IPS-11a (cell line): ENCODE measurements around the gene EPHA3.
"Not testable (repeated sequence)": the region's sequence is repeated elsewhere in the genome, so short reads cannot be mapped to it uniquely, and the experiment has no call there.

Source experiments
- H3K4me3 ChIP-seq: one replicate; pipeline ENCODE4 v1.5.1; 2013; ENCODE audit warnings: low read depth, low read length, control low read depth

Gene EPHA3

GRCh38 chr3:89350935-89351334, 243.5 kb downstream of the EPHA3 start:
- not testable (repeated sequence) for H3K4me3 ChIP-seq

DNA sequence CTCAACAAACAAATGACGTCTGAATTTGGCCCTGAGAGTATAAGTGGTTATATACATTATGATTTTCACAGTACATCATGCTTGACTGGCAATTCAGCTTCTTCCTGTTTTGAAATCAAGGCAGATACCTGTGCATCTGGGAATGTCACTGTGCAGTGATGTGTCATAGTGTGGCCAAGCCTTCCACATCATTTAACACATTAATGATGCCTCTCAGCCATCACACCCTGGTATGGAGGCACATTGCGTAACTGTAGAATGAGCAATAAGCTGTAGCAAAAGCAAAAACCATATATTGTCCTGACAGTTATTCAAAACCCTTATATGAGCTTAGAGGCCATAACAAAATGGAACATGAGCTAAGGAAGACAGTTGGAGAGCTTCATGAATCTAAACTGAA, 246.0 kb downstream of the EPHA3 start:
- H3K4me3 ChIP-seq = no peak overlapping the region

DNA sequence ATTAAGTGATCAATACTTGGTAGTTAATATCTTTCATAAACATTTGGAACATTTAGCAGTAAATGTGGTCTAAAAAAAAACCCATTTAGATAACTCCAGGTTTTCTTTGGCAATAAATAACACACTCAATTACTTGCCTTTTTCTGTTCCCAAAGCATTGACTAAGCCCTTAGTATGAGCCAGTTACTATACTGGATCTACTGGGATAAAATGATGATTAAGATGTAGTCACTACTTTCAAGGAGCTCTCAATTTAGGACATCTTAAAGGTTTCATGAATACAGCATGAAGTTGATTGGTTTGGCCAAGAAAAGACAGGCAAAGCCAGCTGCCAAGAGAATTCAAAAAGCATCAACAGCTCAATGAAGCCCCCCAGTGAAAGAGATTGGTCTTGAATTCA, 250.9 kb downstream of the EPHA3 start:
- H3K4me3 ChIP-seq = no peak overlapping the region

GRCh38 chr3:89360156-89360555, 252.7 kb downstream of the EPHA3 start:
- H3K4me3 ChIP-seq = no peak overlapping the region

DNA sequence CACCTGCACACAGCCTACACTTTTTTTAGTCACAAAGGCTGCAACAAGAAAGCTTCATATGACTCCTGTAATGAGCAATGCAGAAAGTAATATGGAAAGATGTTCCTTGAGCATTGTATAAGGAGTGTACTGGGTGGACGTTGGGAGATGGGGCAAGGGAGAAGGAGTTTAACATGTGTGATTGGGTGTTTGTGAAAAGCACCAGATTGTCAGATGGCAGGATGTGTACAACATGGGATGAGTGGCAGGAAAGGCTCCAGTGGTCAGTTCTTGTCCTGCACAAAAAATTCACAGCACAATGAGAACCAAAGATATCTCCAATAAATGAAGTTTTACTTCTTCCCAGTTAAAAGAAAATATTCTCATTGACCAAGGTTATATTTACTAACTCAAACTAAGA, 255.1 kb downstream of the EPHA3 start:
- no peak overlapping the region for H3K4me3 ChIP-seq

- H3K4me3 ChIP-seq = no peak overlapping the region
Observed at GRCh38 chr3:89363171-89363570, 255.8 kb downstream of the EPHA3 start.

- H3K4me3 ChIP-seq = no peak overlapping the region
Observed at GRCh38 chr3:89364314-89364713, 256.9 kb downstream of the EPHA3 start.

GRCh38 chr3:89367166-89367565, 259.7 kb downstream of the EPHA3 start:
- H3K4me3 ChIP-seq = no peak overlapping the region

DNA sequence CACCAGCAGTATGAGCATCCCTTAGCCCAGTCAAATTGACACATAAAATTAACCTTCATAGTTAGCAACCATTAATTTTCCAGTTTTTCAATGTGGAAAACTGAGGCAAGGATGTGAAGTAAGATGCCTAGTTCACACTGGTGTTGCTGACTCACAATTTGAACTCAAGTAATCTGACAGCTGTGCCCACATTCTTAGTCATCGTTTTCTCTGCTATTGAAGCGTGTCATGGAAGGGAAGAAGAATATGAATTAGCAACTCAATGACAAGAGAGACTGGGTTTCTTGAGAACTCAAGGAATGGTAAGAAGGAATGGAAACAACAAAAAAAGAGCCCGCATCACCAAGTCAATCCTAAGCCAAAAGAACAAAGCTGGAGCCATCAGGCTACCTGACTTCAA, 261.4 kb downstream of the EPHA3 start:
- H3K4me3 ChIP-seq = no peak overlapping the region

GRCh38 chr3:89372456-89372855, 265.0 kb downstream of the EPHA3 start:
- H3K4me3 ChIP-seq = no peak overlapping the region

- H3K4me3 ChIP-seq = no peak overlapping the region
Observed at GRCh38 chr3:89373434-89373833, 266.0 kb downstream of the EPHA3 start.

DNA sequence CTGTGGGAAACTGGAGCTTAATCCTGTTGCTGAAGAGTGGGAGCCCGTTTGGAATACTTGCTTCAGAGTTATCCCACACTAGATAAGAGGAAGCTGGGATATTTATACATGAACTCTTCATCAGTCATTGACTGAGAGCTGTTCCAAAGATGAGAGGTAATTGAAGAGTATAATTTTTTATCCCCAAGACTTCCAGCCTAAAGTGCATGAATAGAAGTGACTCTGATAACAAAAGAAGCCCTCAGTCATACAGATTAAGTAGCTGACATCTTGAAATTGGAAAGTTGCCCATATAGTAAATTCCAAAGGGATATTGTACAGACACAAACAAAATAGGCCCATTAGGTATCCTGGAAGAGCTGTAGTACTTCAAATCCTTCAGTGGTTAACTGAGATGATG, 268.0 kb downstream of the EPHA3 start:
- no peak overlapping the region for H3K4me3 ChIP-seq

DNA sequence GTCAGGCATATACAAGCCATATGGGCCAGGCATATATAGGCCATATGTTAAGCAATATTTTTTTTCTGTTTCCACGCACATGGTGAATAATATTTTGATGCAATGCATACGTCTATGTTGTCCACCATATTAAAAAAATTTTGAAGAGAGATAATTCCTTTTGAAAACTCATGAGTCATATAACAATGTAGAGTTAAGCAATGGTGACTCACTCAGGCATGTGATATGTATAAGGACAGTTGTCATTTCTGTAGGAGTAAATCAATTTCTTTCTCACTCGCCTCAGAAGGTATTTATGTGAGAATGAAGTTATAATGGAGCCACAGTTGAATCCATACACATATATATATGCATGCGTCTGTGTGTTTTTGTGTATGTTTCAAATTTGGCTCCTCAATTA, 272.6 kb downstream of the EPHA3 start:
- H3K4me3 ChIP-seq = no peak overlapping the region

GRCh38 chr3:89392991-89393390, 285.6 kb downstream of the EPHA3 start:
- H3K4me3 ChIP-seq = no peak overlapping the region

DNA sequence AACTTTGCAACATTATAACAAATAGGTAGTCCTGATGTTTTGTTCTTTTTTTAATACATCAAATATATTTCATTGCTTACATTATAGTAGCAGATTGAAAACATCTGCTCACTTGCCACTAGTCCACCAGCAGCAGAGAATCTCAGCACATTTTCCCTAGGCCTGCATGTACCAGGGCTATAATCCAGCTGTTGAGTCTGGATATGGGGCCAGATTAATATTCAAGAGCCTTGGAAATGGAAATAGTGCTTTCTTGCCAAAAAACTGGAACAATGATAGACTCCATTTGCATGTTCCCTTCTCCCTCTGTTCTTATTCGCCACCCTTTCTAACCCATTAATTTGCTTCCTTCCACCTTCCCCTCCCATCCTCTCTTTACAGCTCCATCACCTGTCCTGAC, 288.0 kb downstream of the EPHA3 start:
- H3K4me3 ChIP-seq = no peak overlapping the region

GRCh38 chr3:89395996-89396395, 288.6 kb downstream of the EPHA3 start:
- no peak overlapping the region for H3K4me3 ChIP-seq

DNA sequence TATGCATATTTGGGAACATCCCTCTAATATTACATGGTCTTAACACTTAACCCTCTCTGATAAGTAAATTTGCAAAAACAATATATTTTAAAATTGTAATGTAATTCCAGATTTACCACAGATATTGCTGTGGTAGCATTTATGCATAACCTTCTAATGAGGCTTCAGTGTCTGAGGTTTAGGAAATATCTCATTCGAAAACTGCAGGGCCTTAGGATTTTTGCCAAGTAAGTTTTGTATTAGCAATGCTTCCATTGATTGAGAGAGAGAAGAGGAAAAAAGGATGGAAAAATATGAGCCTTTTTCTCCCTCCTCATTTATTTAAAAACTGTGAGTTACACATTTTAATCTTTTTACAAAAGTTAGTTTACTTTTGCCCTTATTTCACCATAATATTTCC, 294.6 kb downstream of the EPHA3 start:
- H3K4me3 ChIP-seq = no peak overlapping the region

DNA sequence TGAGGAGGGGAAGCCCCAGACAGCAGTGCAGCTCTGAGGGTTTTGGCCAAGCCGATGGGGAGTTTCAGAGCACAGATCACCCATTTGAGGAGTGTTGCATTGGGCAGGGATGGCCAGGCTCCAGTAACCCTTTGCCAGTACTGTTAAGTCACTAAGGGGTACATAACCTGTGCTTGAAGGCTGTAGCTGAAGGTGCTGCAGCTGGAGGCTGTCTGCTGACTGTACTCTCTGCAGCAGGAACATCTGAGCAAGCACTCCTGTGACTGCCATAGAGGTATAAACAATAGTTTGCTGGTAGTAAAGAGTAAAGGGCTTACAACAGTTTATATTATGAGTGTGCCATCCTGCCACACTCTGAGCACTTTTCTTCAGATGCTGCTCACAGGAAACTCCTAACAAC, 297.8 kb downstream of the EPHA3 start:
- H3K4me3 ChIP-seq = no peak overlapping the region

- no peak overlapping the region for H3K4me3 ChIP-seq
Observed at GRCh38 chr3:89405593-89405992, 298.2 kb downstream of the EPHA3 start.

GRCh38 chr3:89411201-89411600, 303.8 kb downstream of the EPHA3 start:
- H3K4me3 ChIP-seq = no peak overlapping the region

GRCh38 chr3:89414270-89414669, 306.8 kb downstream of the EPHA3 start:
- no peak overlapping the region for H3K4me3 ChIP-seq

- H3K4me3 ChIP-seq = no peak overlapping the region
Observed at GRCh38 chr3:89419647-89420241, 312.3 kb downstream of the EPHA3 start.

DNA sequence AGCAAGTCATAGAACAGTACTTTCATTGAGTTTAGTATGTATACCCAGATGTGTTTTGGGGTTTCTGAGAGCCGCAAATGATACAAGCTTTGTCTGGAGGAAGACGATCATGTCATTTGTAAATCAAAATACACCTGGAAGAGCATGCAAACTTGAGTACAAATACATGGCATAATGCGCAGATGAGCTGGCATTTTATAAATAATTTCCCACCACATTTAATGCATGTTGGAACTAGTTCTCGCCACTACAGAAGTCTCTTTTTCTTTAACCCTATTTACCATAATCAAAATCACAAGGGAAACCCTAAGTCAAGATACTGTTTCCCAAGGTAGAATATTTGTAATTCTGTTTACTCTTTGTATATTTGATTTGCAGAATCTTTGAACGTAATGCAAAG, 318.6 kb downstream of the EPHA3 start:
- no peak overlapping the region for H3K4me3 ChIP-seq
